Left lobe of liver (tissue), 2 donors: ENCODE results near the gene DDX56. TPM values are rescaled to one million over a fixed set of nuclear protein-coding genes. Genes with fewer than 3 reads are reported as not detected.

Experiments
- ATAC-seq: fragments of 200-7000 bp; cut with Tn5 transposase; one replicate; pipeline ENCODE4 v1.9.1; 2020; ENCODE audit warnings: mild to moderate bottlenecking, moderate library complexity
- DNase-seq: peaks from one replicate; pipeline ENCODE4 v3.0.0-alpha.2; 2020; ENCODE audit warnings: low spot score
- total RNA-seq: library from RNA; stranded (reverse); gene quantifications from one replicate; pipeline ENCODE4 v1.2.1, GENCODE V29; 2021
- donor health status: DM: no; HTN: no; CAD: no; lungs with moderate emphysema.
- donor health status: DM: no; HTN: yes; CAD: no.

Gene DDX56, protein sequence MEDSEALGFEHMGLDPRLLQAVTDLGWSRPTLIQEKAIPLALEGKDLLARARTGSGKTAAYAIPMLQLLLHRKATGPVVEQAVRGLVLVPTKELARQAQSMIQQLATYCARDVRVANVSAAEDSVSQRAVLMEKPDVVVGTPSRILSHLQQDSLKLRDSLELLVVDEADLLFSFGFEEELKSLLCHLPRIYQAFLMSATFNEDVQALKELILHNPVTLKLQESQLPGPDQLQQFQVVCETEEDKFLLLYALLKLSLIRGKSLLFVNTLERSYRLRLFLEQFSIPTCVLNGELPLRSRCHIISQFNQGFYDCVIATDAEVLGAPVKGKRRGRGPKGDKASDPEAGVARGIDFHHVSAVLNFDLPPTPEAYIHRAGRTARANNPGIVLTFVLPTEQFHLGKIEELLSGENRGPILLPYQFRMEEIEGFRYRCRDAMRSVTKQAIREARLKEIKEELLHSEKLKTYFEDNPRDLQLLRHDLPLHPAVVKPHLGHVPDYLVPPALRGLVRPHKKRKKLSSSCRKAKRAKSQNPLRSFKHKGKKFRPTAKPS
- 32.9 TPM for total RNA-seq

DNA sequence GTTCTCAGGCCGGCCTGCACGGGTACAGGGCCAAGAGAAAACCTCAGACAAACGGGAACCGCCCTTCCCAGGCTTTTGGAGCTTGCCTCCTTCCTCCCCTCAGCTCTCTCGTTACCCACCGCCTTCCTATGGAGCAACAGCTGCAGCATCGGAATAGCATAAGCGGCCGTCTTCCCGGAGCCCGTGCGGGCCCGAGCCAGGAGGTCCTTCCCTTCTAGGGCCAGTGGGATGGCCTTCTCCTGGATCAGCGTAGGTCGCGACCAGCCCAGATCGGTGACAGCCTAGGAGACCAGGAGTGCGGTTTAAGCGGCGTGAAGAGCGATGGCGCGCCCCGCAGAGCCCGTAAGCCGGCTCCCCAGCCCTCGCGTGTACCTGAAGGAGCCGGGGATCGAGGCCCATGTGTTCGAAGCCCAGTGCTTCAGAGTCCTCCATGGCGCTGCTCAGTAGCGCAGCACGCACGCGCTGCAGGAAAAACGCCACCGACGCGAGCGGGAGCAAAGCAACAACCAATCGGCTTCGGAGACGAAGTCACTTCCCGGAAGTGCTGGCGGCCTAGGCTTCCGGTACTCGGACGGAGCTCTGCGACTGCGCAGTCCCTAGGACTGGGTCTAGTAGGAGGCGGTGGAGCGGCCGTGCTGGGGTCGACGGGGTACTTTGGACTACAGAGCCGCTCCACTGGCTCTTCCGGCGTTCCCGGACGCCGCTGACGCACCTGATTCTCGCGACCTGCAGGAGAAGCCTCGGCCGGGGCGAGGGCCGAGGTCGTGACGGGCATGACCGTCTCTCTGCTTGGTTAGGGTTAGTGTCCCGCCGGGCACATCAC is at the start of gene DDX56:
DDX56 (minus strand) TSS at position 445 of the 823 bp plus-strand sequence; CDS start at position 432, 13 bp downstream.
- peak; percentile 96 for DNase-seq
- peak; percentile 93 for ATAC-seq

GRCh38 chr7:44622342-44623151 is 48.8 kb upstream of the DDX56 start:
- no peak for DNase-seq

DNA sequence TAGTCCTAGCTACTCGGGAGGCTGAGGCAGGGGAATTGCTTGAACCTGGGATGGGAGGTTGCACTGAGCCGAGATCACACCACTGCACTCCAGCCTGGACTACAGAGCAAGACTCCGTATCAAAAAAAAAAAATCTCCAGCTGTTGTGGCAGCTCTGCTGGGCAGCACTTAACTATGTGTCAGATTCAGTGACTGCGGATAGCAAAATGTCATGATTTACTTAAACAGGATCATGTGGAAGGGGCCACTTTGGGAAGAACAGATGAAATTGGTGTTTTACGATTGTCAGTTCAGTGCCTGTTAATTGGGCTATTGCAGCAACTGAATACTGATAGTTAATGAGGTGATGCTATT is 48.0 kb upstream of the DDX56 start:
- ATAC-seq = no peak
- DNase-seq = no peak

More at GRCh38 chr7:44622342-44623151, 48.8 kb upstream of the DDX56 start:
- ATAC-seq = peak; percentile 79

- DNase-seq (no peak), ATAC-seq (no peak)
These were observed 47.5 kb upstream of the DDX56 start for GRCh38 chr7:44621034-44621749.

DNA sequence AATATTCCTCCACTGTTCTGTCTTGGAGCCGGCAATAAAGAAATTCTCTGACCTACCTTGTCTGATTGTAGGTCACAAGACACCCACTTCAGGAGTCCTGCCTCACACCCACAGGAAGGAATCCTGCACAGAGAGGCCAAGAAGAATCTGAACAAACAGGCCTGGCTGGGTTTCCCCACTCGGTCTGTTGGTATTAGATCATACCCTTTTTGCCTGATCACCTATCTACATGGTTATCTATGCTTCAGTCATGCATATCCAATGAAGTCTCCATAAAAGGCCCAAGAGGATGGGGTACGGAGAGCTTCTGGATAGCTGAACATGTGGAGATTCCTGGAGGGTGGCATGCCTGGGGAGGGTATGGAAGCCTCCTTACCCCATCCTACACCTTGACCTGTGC is 45.0 kb upstream of the DDX56 start:
- no peak for DNase-seq
- no peak for ATAC-seq

GRCh38 chr7:44618045-44618444 is 44.3 kb upstream of the DDX56 start:
- DNase-seq = no peak
- ATAC-seq = no peak

- ATAC-seq = no peak
- DNase-seq = no peak
These were observed 43.6 kb upstream of the DDX56 start for GRCh38 chr7:44617225-44617890.

DNA sequence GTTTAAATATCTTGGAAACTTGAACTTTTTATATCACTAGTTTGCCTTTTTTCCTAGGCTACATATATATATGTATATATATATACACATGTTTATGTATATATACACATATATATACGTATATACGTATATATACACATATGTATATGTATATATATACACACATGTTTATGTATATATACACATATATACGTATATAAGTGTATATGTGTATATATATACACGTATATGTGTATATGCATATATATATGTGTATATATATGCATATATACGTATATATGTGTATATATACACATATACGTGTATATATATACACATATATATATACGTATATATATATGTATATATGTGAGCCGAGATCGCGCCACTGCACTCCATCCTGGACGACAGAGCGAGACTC is 42.8 kb upstream of the DDX56 start:
- ATAC-seq (no peak), DNase-seq (no peak)

GRCh38 chr7:44615793-44616192 is 42.1 kb upstream of the DDX56 start:
- ATAC-seq = no peak
- no peak for DNase-seq

- DNase-seq (peak; percentile 35), ATAC-seq (peak; percentile 56)
These were observed 41.5 kb upstream of the DDX56 start for GRCh38 chr7:44615149-44615611.

GRCh38 chr7:44609829-44610228 is 36.1 kb upstream of the DDX56 start:
- no peak for DNase-seq

DNA sequence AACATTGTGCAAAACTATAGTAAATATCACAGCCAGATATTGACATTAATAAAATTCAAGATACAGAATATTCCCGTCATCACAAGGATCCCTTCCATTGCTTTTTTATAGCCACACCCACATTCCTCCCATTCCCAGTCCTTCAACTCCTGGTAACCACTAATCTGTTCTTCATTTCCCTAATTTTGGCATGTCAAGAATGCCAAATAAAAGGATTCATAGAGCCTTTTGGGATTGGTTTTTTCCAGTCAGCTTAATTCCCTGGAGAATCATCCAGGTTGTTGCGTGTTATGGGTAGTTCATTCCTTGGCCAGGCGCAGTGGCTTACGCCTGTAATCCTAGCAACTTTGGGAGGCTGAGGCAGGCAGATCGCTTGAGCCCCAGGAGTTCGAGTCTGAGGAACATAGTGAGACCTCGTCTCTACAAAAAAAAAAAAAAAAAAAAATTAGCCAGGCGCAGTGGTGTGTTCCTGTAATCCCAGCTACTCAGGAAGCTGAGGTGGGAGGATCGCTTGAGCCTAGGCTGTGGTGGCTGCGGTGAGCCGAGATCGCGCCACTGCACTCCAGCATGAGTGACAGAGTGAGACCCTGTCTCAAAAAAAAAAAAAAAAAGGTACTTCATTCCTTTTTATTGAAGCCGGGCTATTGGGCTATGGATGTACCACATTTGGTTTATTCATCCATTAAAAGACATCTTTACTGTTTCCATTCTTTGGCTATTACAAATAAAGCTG is 35.4 kb upstream of the DDX56 start:
- DNase-seq = peak; percentile 10
- ATAC-seq = no peak

More at GRCh38 chr7:44609829-44610228, 36.1 kb upstream of the DDX56 start:
- ATAC-seq = no peak

- DNase-seq (peak; percentile 38), ATAC-seq (no peak)
These were observed 33.7 kb upstream of the DDX56 start for GRCh38 chr7:44607141-44608068.

DNA sequence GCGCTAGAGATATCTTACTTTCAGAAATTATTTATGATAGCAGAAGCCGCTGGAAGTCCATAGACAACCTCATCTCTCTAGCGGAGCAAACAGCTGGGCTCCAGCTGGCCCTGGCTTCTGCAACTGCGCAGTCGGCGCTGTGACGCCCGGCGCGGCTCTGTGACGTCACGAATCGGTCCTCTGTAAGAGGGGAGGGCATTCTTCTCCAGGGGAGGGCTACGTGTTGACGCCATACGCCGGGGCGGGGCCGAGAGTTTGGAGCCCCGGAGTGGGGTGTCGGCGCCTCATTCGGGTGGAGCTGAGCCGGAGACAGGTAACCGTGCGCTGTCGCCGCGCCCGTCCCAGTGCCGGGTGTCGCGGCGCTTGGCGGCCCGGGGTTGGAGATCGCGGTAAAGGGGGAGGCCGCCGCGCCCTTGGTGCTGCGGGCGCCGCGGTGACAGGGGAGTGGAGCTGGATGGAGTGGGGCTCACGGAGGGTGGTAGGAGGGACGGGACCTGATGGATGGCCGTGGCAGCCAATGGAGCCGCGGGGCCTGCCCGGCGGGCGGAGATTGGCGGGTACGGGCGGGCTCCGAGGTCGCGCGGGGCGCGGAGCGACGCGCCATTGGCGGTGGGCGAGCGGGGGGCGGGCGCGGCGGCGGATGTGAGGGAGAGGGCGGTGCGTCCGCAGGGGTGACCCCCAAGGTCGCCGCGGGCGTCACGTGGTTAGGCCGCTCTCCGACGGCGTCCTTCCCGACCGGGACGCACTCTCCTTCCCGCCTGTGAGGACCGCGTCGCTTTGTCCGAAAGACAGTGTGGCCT is 32.8 kb upstream of the DDX56 start, which contains the start of gene OGDH:
OGDH (plus strand) TSS at position 287 of the 800 bp plus-strand sequence. CDS start 17,717 bp downstream, outside the sequence.
- peak; percentile 96 for ATAC-seq

DNA sequence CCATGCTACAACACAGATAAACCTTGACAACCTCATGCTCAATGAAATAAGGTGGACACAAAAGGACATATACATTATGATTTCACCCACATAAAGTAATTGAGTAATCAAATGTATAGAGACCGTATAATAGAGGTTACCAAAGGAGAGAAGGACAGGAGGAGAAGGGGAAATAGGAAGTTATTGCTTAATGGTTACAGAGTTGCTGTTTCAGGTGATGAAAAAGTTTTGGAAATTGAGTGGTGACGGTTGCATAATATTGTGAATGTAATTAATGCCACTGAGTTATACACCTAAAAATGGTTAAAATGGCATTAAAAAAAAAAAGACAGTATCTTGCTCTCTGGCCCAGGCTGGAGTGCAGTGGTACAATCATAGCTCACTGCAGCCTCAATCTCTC is 31.2 kb upstream of the DDX56 start:
- DNase-seq = no peak

More for the DNA sequence above, 32.8 kb upstream of the DDX56 start, which contains the start of gene OGDH:
- peak; percentile 99 for DNase-seq

DNA sequence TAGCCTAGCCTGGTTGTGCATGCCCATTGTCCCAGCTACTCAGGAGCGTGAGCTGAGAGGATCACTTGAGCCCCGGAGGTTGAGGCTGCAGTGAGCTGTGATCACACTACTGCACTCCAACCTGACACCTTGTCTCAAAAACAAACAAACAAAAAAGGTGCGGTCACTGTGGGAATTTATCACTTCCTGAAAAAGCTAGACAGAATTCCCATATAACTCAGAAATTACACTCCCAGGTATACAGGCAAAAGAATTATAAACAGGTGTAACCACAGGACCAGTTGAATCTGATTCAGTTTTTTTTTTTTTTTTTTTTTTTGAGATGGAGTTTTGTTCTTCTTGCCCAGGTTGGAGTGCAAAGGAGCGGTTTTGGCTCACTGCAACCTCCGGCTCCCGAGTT is 29.5 kb upstream of the DDX56 start:
- DNase-seq = no peak

More for the DNA sequence above, 31.2 kb upstream of the DDX56 start:
- no peak for ATAC-seq

DNA sequence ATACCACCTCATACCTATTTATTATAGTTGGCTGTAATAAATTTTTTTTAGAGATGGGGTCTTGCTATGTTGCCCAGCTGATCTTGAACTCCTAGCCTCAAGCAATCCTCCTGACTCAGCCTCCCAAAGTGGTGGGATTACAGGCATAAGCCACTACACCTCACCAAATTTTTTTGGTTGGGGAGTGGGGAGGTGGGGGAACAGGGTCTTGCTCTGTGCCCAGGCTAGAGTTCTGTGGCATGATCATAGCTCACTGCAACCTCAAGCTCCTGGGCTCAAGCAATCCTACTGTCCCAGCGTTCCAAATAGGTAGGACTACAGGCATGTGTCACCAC is 28.8 kb upstream of the DDX56 start:
- DNase-seq (peak; percentile 18), ATAC-seq (no peak)

More for the DNA sequence above, 29.5 kb upstream of the DDX56 start:
- ATAC-seq = no peak
